Smooth muscle cell of the brain vasculature (primary cell): ENCODE data around the gene CYP4F11.
"Not testable (repeated sequence)": the region's sequence is repeated elsewhere in the genome, so short reads cannot be mapped to it uniquely, and the experiment has no call there.

Experiments used
- DNase-seq: peaks from one replicate; pipeline ENCODE4 v3.0.0-alpha.2; 2012; ENCODE audit warnings: low read depth, low spot score

The CYP4F11 gene

DNA sequence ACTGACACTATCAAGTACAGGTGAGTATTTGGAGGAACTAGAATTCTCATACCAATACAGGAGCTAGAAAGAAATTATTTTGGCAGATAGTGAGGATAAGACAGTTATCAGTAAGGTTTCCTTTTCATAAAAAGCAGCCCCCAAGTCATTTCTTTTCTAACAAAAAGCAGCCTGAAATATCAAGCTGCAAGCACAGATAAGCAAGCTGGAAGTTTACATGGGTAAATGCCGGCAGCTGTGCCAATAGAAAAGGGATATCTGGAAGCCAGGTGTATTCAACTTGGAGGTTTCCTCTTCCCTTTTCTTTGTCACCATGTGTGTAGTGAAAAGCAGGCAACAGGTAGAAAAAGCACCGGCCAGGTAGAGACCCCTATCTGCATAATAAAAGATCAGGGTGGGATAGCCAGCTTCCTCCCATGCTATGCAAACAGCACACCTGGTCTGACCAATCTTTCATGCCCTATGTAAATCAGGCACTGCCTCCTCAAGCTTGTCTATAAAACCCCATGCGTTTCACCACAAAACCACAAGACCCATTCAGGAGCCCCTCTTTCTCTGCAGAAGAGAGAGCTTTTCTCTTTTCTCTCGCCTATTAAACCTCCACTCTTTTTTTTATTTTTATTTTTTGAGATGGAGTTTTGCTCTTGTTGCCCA is 59.4 kb downstream of the CYP4F11 start:
- no peak for DNase-seq

DNA sequence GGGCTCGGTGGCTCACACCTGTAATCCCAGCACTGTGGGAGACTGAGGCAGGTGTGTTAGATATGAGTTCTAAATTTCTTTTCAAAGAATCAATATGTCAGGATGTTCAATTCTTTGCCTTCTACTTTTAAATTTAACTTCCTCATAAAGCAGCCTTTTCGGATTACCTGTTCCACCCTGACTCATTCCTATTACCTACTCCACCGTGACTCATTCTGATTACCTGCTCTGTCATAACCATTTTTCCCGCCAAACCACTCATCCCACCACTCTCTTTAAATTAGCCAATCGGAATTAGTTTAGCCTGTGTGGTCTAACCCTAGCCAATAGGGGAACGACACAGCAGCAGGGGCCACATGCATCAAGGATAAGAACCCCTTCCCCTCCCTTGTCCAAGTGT is 60.6 kb downstream of the CYP4F11 start:
- DNase-seq: not testable (repeated sequence)

DNA sequence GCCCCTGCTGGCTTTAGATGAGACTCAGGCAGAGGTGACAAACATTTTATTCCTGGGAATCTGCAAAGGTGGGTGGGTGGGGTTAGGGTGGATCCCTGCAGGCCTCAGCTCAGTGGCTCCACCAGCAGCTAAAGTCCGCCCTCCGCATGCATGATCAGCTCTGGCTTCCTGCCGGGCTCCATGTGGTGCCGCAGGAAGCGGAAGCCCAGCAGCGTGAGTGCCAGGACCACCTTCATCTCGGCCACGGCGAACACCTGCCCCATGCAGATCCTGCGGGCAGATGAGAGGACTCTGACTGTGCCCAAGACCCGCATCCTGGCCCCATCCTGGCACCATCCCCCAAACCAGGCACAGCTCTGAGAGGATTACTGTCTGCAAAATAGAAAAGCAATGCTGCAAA is 62.8 kb downstream of the CYP4F11 start:
- DNase-seq: no peak

DNA sequence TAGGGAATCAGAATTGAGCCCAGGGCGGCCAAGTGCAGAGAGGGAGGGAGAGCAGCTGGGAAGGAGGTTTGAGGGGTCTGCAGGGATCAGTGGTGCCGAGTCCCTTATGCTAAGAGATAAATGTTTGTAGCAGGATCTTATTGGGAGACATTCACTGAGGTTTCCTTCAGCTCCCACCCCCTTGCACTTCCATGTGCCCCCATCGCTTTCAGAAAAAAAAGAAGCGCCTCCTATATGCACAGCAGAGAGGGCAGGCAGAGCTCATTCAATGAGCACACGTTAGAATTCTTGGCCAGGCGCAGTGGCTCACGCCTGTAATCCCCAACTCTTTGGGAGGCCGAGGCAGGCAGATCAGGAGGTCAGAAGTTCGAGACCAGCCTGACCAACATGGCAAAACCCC is 64.5 kb downstream of the CYP4F11 start:
- DNase-seq: no peak

DNA sequence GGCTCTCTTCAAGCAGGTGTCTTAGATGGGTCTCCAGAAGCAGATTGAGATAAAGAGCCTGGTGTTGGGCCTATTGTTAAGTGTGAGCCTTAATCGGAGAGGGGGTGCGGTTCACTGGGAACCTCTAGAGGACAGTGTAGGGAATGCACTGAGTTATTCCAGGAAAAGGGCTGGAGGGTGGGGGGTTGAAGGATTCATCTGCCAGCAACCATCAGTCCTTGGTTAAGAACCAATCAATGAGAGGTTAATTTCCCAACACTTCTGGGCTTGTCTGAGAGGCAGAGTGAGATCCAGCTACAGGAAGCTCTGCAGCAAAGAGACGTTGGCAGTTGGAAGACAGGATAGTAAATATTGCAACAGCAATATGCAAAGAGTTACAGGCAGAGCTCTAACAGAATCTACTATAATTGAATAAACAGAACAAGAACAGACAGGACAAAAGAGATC is 65.2 kb downstream of the CYP4F11 start:
- no peak for DNase-seq

DNA sequence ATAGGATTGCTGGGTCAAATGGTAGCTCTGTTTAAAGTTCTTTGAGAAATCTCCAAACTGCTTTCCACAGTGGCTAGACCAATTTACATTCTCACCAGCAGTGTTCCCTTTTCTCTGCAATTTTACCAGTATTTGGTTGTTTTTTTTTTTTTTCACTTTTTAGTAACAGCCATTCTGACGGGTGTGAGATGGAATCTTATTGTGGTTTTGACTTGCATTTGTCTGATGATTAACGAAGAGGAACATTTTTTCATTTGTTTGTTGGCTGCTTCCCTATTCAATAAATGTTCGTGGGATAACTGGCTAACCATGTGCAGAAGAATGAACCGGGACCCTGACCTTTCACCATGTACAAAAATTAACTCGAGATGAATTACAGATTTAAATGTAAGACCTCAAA is 67.7 kb downstream of the CYP4F11 start:
- no peak for DNase-seq

DNA sequence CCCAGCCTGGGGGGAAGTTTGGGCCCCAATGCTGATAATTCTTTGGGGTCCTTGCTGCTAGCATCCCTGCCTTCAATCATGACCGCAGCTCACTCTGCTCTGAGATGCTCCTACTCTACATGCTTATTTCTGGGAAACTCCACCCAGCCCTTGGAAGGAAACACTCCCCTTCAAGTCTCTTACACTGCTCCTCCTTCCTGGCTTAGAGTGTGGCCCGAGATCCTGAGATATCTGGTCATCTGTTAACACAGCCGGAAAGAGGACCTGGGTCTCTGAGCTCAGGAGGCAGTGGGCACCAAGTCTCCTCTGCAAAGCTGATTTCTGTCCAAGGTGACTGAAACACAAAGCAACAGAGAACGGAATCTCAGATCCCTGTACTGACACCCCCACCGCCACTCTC is 69.5 kb downstream of the CYP4F11 start:
- DNase-seq: no peak

DNA sequence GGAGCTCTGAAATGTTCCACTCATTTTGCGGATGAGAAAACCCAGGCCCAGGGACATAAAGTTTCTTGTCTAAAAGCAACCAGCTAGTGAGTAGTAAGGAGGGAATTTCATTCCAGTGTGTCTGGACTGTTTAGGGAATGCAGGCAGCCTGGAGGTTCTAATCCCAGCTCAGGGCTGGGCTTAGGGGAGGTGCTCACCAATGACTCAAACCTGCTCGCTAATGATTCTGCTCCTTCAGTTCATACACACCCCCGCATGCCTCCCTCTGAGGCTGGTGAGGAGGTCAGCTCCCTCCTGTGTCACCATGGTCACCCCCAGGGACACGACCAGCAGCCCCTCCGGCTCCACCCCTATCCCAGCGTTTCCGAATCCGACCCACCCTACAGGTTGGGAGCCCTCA is 71.1 kb downstream of the CYP4F11 start:
- no peak for DNase-seq

DNA sequence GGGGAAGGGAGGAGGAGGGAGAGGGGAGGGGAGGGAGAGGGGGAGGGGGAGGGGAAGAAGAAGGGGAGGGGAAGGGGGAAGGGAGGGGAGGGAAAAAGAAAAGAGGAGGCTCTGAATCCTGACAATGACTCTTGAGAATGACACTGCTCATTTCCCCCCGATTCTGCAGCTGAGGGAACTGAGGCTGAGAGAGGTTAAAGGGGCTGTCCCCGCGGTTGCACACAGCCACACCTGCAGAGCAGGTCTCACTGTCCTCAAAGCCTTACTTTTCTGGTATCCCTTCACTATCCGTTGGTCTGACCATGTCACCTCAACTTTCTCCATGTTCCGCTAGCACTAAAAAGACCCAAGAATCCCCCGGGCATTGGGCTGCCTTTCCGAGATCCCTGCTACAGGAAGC is 71.9 kb downstream of the CYP4F11 start:
- no peak for DNase-seq
